ENCODE measurements around the gene MFAP4.

The MFAP4 gene

DNA sequence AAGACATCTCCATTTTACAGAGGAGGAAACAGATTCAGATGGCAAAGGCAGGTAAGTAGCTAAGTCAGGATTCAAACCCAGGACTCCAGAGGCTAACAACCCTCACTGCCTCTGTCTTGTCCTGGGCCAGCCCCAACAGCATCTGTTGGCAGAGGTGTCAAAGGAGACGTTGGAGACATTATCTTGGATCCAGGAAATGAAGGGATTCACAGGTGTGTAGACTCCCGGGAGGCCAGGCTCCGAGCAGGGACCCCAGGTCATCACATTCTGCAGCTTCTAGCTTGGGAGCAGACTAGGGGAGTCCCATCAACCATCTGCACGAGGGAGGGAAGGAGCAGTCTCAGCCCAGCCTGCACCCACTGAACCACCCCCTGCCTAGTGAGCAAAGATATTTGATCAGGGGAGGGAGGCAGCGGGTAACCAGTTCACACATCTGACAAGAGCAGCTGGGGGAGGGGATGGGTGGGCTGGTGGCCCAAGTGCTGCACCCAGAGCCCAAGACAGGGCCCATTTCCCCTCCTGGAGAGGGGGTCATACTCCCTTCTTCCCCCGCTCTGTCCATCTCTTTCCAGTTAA is 23.4 kb downstream of the MFAP4 start:
- TF ChIP-seq, protein P1, sequence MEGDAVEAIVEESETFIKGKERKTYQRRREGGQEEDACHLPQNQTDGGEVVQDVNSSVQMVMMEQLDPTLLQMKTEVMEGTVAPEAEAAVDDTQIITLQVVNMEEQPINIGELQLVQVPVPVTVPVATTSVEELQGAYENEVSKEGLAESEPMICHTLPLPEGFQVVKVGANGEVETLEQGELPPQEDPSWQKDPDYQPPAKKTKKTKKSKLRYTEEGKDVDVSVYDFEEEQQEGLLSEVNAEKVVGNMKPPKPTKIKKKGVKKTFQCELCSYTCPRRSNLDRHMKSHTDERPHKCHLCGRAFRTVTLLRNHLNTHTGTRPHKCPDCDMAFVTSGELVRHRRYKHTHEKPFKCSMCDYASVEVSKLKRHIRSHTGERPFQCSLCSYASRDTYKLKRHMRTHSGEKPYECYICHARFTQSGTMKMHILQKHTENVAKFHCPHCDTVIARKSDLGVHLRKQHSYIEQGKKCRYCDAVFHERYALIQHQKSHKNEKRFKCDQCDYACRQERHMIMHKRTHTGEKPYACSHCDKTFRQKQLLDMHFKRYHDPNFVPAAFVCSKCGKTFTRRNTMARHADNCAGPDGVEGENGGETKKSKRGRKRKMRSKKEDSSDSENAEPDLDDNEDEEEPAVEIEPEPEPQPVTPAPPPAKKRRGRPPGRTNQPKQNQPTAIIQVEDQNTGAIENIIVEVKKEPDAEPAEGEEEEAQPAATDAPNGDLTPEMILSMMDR (IDR thresholded peaks at IDR 0.05; ENCODE audit: low read depth, low read length) = no peak
- no peak for DNase-seq (ENCODE audit: extremely low read depth, low read depth)

DNA sequence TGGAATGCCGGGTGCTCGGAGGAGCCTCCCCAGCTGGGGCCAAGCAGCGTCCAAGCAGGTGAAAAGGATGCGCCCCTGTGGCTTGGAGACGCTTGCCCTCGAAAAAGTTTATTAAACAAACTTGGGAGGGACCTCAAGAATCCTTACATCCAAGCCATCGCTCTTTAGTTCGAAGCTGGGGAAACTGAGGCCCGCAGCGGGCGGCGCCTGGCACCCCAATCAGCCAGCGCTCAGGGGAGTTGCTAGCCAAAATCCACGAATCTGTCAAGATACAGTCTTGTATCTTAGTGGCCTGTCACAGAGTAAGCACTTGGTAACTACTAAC is 23.9 kb downstream of the MFAP4 start:
- no peak for DNase-seq (ENCODE audit: extremely low read depth, low read depth)
- TF ChIP-seq, protein P1 (IDR thresholded peaks at IDR 0.05; ENCODE audit: low read depth, low read length) = no peak

DNA sequence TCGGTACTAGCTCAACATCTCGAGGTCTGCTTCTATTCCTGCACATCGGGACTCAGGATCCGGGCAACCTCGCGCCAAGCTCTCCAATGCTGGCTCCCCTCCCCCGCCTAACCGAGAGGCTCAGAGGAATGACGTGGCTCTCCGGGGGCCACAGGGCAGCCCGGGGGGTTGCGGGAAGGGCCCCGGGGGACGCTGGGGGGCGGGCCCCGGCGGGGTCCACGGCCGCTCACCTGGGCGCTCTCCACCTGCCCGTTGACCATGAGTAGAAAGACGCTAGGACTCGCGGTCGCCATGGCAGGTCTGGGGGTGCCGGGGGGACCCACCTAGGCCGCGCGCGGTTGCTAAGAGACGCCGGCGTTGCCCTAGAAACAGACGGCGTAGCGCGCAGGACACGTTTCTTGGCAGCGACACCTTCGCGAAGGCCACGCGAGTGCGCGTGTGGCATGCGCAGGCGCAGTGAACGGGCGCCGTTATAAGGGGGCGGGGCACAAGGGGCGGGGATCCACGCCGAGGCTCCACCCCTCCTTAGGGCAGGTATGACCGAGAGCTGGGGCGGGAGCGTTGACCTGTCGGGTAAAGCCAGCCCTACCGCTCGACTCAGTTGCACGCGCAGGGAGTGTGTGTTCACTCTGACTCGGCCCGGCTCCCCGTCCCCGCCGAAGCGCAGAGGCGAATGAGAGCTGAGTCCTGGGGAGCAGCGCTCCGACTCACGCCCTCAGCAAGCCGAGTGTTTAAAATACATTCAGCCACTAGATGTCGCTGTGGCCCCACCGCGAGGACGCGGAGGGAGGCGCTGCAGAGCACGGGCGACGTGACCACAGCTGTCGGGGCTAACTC is 24.5 kb downstream of the MFAP4 start, which contains the start of gene B9D1:
TSS of gene B9D1 (minus strand) at position 447 of the 837 bp plus-strand sequence. CDS start at position 293, 154 bp downstream.
- TF ChIP-seq, protein P1 (IDR thresholded peaks at IDR 0.05; ENCODE audit: low read depth, low read length) = peak; percentile 87
- DNase-seq (ENCODE audit: extremely low read depth, low read depth) = peak; percentile 80

DNA sequence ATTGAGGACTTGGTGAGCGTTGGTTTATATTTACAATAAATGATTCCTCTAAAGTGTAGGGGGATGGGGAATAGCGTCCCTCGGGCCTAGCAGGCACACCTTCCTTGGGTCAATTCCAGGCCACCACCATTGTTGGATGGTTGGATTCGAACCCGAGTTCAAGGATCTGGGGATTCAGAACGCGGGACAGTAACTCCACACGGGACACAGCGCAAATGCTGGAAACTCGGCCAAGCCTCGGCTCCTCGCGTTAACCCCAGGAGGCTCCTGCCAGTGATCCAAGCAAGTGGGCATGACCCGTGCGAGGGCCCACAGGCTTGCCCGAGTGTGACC is 25.1 kb downstream of the MFAP4 start:
- no peak for DNase-seq (ENCODE audit: extremely low read depth, low read depth)
- TF ChIP-seq, protein P1 (IDR thresholded peaks at IDR 0.05; ENCODE audit: low read depth, low read length) = no peak

DNA sequence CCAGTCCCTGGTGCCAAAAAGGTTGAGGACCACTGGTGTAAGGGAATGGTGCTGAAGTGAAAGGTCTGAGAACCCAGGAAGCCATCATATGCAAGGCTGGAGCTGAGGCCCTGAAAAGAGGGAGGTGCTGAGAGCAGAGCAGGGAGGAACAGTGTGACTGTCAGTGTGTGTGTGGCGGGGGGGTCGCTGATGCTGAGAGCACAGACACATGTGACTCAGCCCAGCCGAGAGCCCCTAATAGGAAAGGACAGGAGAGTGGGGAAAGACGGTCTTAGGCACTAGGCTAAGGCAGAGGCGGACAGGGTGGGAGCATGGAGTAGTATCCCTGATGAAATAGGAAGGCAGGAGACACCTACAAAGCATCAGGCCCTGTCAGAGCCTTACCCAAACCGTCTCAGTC is 25.7 kb downstream of the MFAP4 start:
- DNase-seq (ENCODE audit: extremely low read depth, low read depth) = no peak
- TF ChIP-seq, protein P1 (IDR thresholded peaks at IDR 0.05; ENCODE audit: low read depth, low read length) = no peak

DNA sequence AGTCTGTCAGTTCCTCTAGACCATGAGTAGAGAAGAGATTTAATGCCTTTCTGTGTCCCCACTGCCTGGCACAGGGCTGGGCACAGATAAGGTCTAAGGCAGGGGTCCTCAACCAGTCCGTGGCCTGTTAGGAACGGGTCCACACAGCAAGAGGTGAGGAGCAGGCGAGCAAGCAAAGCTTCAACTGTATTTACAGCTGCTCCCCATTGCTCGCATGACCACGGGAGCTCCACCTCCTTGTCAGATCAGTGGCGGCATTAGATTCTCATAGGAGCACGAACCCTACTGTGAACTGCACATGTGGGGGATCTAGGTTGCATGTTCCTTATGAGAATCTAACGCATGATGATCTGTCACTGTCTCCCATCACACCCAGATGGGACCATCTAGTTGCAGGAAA is 26.2 kb downstream of the MFAP4 start:
- TF ChIP-seq, protein P1 (IDR thresholded peaks at IDR 0.05; ENCODE audit: low read depth, low read length) = no peak
- no peak for DNase-seq (ENCODE audit: extremely low read depth, low read depth)

DNA sequence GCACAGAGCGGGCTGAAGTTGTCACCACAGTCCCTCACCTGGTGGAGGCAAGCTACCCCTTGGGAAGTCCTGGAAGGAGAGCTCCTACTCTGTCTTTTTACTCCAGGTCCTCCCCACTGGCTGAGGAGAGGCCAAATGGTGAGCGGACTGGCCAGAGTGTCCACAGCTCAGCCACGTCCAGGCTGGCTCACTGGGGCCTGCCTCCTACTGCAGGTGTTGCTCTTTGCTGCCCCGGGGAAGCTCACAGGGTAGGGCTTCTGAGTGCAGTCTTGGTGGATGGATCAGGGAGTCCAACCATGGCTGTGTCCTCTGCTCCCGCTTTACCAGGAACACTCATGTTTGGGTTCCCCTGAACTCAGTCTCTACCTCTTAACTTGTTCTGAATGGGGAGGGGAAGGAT is 27.1 kb downstream of the MFAP4 start:
- DNase-seq (ENCODE audit: extremely low read depth, low read depth) = no peak
- TF ChIP-seq, protein P1 (IDR thresholded peaks at IDR 0.05; ENCODE audit: low read depth, low read length) = no peak
